GM13976 (cell line): ENCODE data around the gene PRKAR1B.
"Not testable (repeated sequence)": the region's sequence is repeated elsewhere in the genome, so short reads cannot be mapped to it uniquely, and the experiment has no call there.

Experiments
- DNase-seq: peaks from one replicate; pipeline ENCODE4 v3.0.0; 2012; ENCODE audit warnings: low spot score
- CTCF ChIP-seq: IDR thresholded peaks from 2 replicates; pipeline ENCODE4 v1.5.1; 2012; ENCODE audit warnings: borderline replicate concordance, mild to moderate bottlenecking; ENCODE audit not compliant: insufficient read depth; ENCODE audit errors: extremely low read depth, missing control alignments, control extremely low read depth
- in situ Hi-C: fragments of 300-500 bp; cut with MboI; formaldehyde crosslinking; loops from one replicate; pipeline ENCODE4 v1.12.0; 2022; ENCODE audit warnings: low sequenced_read_pairs, mixed read lengths, inconsistent platforms; ENCODE audit not compliant: unreplicated experiment

PRKAR1B gene

DNA sequence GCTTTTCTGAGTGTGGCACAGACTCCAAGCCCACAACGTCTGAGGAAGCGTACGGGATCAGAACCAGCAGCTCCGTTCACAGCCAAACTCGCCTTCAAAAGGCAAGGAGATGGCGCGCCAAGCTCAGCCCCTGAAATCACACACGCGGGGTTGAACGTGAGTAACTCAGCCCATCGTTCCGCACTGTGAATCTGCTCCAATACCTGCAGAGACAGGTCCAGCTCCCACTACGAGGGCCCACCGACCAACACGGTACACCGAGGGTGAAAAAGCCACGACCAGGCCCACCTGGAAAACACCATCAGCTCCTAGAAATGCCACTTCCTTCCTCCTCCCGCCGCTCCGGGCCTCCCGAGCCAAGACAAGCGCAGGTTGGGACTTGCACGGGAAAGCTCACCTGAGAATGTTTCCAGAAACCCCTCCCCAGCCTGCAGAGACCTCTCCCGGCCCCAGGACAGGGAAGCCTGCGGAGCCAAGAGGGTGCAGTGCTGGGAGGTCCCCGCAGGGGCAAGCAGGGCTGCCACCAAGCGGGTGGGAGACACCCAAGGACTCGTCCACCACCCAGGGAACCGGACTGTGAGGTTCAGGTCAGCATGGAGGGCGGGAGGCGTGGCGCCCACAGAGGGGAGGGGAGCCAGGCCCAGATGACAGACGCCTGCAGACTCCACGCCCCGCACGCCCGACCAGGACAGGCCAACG, 113.5 kb downstream of the PRKAR1B start:
- in situ Hi-C loops = no loop called here
- DNase-seq = no peak
- no peak for TF ChIP-seq CTCF

DNA sequence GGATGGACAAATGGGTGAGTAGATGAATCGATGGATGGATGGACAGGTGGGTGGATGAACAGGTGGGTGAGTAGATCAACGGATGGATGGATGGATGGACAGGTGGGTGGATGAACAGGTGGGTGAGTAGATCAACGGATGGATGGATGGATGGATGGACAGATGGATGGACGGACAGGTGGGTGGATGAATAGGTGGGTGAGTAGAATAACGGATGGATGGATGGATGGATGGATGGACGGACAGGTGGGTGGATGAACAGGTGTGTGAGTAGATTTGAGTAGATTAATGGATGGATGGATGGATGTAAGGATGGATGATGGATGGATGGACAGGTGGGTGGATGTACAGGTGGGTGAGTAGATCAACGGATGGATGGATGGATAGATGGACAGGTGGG, 115.2 kb downstream of the PRKAR1B start:
- in situ Hi-C loops, DNase-seq: not testable (repeated sequence)

- no peak for DNase-seq
- no peak for TF ChIP-seq CTCF
- in situ Hi-C loops = no loop called here
Observed at GRCh38 chr7:611281-611810, 115.7 kb downstream of the PRKAR1B start.

DNA sequence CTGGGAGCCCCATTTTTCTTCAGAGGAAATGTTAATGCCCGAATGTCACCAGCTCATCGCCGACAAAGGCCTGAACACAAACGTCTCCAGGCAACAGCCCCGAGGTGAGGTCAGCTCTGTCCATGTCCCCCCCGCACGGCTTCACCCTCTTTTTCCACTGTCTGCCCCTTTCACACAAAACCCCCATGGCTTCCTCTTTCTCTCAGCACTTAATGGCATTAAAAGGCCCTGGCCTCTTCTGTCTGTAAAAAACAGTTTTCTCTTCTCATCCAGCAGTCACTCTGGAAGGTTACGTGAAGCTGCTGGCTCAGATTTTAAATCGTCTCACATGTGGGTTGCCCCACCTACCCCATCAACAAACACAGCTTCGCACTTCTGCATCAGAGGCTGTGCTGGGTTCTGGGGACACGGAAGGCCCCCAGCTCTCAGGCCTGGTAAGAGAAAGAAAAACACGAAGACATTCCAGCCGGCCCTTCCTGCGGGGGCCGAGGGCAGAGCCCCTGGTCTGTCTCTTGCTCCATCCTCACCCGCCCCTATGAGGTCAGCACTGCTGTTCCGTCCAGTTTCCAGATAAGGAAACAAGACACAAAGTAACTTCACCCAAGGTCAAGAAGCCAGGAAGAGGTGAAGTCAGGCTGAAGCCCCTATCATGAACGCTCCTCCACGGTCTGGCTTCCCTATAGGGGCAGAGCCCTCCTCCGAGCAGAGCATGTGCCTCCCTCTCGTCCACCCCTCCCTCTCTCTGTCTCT, 116.4 kb downstream of the PRKAR1B start:
- in situ Hi-C loops = no loop called here
- no peak for TF ChIP-seq CTCF
- no peak for DNase-seq

DNA sequence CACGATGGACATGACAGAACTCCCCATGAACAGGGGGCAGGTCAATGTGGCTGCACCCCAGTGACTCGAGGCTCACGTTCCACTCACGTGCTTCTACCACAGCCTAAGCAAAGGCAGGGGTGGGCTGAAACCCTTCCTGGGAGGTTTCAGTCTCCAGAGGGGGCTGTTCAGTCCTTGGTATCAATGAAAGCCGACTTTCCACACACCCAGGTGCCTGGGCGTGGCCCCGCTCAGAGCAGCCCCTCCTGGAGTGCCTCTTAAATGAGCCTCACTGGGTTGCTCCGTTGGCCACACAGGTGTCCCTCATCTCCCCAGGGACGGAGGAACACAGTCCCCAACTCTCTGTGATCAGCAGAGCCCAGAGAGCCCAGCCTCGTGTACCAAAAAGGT, 116.9 kb downstream of the PRKAR1B start:
- in situ Hi-C loops = no loop called here
- no peak for DNase-seq
- no peak for TF ChIP-seq CTCF

DNA sequence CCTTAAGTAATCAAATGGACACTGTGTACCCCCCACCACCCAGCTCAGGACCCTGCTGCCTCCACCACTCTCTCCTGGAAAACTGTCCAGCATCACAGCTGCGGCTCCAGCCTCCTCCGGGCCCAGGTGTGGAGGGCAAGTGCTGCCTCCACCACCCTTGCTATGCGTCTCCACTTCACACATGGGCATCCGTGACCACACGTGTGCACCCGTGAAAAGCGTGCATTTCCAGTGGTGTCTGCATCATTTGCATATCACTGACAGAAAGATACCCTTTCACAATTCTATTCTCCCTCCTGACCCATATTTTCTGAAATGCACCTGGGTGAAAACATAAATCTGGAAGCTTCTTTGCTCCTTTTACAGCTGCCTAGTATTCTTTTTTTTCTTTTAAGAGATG, 117.7 kb downstream of the PRKAR1B start:
- TF ChIP-seq CTCF = no peak
- DNase-seq = no peak
- in situ Hi-C loops = no loop called here

DNA sequence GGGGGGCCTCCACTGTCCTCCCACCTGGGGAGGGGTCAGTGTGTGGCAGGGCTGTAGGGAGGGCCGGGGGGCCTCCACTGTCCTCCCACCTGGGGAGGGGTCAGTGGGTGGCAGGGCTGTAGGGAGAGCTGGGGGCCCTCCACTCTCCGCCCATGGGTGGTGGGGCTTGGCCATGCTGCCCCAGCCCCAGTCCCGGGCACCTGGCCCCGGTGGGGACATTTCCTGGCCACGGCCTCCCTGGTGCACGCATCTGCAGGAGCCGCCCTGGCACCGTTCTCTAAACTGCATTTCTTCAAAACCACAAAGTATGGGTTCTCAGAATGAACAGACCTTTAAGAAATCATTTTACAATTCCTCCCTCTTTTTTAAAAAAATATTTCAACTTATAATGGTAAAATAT, 118.1 kb downstream of the PRKAR1B start:
- no peak for DNase-seq
- in situ Hi-C loops = no loop called here

More for the DNA sequence above, 118.1 kb downstream of the PRKAR1B start:
- no peak for TF ChIP-seq CTCF
